GM10248 (cell line): ENCODE measurements around the gene B4GALT5.

Source experiments
- CTCF ChIA-PET: fragments of 300-600 bp; sonication (Branson Sonifier 250); formaldehyde crosslinking; extraction: SDS; loops from one replicate; lab custom pipeline; 2021; ENCODE audit warnings: antibody characterized with exemption; lab: Yijun Ruan, JAX
- POLR2A ChIA-PET: fragments of 350-650 bp; sonication (Branson Sonifier 250); formaldehyde crosslinking; extraction: SDS; loops from one replicate; lab custom pipeline; 2020; ENCODE audit warnings: antibody characterized with exemption; lab: Yijun Ruan, JAX
- DNase-seq: peaks from one replicate; pipeline ENCODE4 v3.0.0; 2012; ENCODE audit errors: extremely low spot score
- CTCF ChIP-seq: IDR thresholded peaks from 2 replicates; pipeline ENCODE4 v1.5.1; 2012; ENCODE audit warnings: mild to moderate bottlenecking, low read depth; ENCODE audit errors: extremely low read depth, missing control alignments, control extremely low read depth

Gene B4GALT5

GRCh38 chr20:49601153-49601924, 112.3 kb downstream of the B4GALT5 start:
- no peak for TF ChIP-seq CTCF
- DNase-seq: no peak
- POLR2A ChIA-PET: no interaction called here
- CTCF ChIA-PET: interaction anchor here (1.2 to 11.3 kb wide), 4 partner anchors 9 to 245 kb away, joined by 3 to 169 read pairs (median 4); no protein-coding TSS in a partner anchor

GRCh38 chr20:49599746-49600113, 113.9 kb downstream of the B4GALT5 start:
- no peak for TF ChIP-seq CTCF
- ChIA-PET POLR2A (no interaction called here), CTCF (interaction anchor here (1.1 to 1.2 kb wide), 2 partner anchors 9 to 11 kb away, joined by 3 to 5 read pairs; no protein-coding TSS in a partner anchor)
- no peak for DNase-seq

- ChIA-PET CTCF (interaction anchor here (2.6 to 5.7 kb wide), 2 partner anchors 12 to 56 kb away, joined by 11 to 42 read pairs; no protein-coding TSS in a partner anchor), POLR2A (no interaction called here)
- DNase-seq: no peak
- TF ChIP-seq CTCF: no peak
These were observed 115.8 kb downstream of the B4GALT5 start for GRCh38 chr20:49597825-49598395.

GRCh38 chr20:49595811-49596561, 117.7 kb downstream of the B4GALT5 start:
- DNase-seq: no peak
- POLR2A ChIA-PET: no interaction called here

GRCh38 chr20:49595346-49595745, 118.3 kb downstream of the B4GALT5 start:
- ChIA-PET CTCF (interaction anchor here (1.2 to 5.7 kb wide), 4 partner anchors 9 to 54 kb away, joined by 3 to 42 read pairs (median 8); no protein-coding TSS in a partner anchor), POLR2A (no interaction called here)
- no peak for DNase-seq
- TF ChIP-seq CTCF: no peak

More at GRCh38 chr20:49595811-49596561, 117.7 kb downstream of the B4GALT5 start:
- TF ChIP-seq CTCF: no peak
- CTCF ChIA-PET: interaction anchor here (1.4 to 5.7 kb wide), 4 partner anchors 8 to 250 kb away, joined by 3 to 42 read pairs (median 8); no protein-coding TSS in a partner anchor

GRCh38 chr20:49594931-49595315, 118.8 kb downstream of the B4GALT5 start:
- POLR2A ChIA-PET: no interaction called here
- CTCF ChIA-PET: interaction anchor here (1.2 to 5.7 kb wide), 3 partner anchors 9 to 53 kb away, joined by 3 to 42 read pairs (median 5); no protein-coding TSS in a partner anchor
- TF ChIP-seq CTCF: no peak

More at GRCh38 chr20:49594931-49595315, 118.8 kb downstream of the B4GALT5 start:
- DNase-seq: no peak
